Liver (tissue), 9 donors: Measurements from ENCODE around the gene DFFB. TPM values are rescaled to one million over a fixed set of nuclear protein-coding genes. Genes with fewer than 3 reads are reported as not detected.

Experiments used
- DNase-seq: peaks from one replicate; pipeline ENCODE4 v3.0.0-alpha.2; 2017; ENCODE audit warnings: low spot score
- H3K27ac ChIP-seq, 2 donors: one replicate each; pipeline ENCODE4 v1.7.0; 2013; ENCODE audit warnings: inconsistent platforms in 2 of 2, low read length in 2 of 2, control low read depth in 1 of 2, low read depth in 1 of 2, mild to moderate bottlenecking in 1 of 2
- H3K27me3 ChIP-seq, 4 donors: one replicate each; pipeline versions ENCODE4 v1.6.1 to v1.7.0; 2013; ENCODE audit warnings: low read length in 3 of 4, inconsistent platforms in 1 of 4, mild to moderate bottlenecking in 1 of 4, moderate library complexity in 1 of 4; ENCODE audit not compliant: control insufficient read depth in 4 of 4, insufficient read depth in 4 of 4
- H3K36me3 ChIP-seq, 4 donors: one replicate each; pipeline versions ENCODE4 v1.6.1 to v1.7.0; 2013; ENCODE audit warnings: low read length in 3 of 4, mild to moderate bottlenecking in 3 of 4, low read depth in 1 of 4, moderate library complexity in 1 of 4; ENCODE audit not compliant: control insufficient read depth in 4 of 4, insufficient read depth in 3 of 4
- H3K4me1 ChIP-seq, 4 donors: one replicate each; pipeline versions ENCODE4 v1.6.1 to v1.7.0; 2013; ENCODE audit warnings: low read length in 3 of 4, mild to moderate bottlenecking in 3 of 4, moderate library complexity in 1 of 4; ENCODE audit not compliant: control insufficient read depth in 4 of 4, insufficient read depth in 4 of 4
- H3K4me3 ChIP-seq, 3 donors: one replicate each; pipeline versions ENCODE4 v1.6.1 to v1.7.0; 2013; ENCODE audit warnings: low read length in 3 of 3, control low read depth in 1 of 3, low read depth in 1 of 3, mild to moderate bottlenecking in 1 of 3
- H3K9ac ChIP-seq, 2 donors: one replicate each; pipeline ENCODE4 v1.7.0; 2013; ENCODE audit warnings: low read length in 2 of 2, mild to moderate bottlenecking in 2 of 2, moderate library complexity in 2 of 2, control low read depth in 1 of 2, low read depth in 1 of 2
- H3K9me3 ChIP-seq, 4 donors: one replicate each; pipeline versions ENCODE4 v1.6.1 to v1.7.0; 2013; ENCODE audit warnings: low read length in 3 of 4; ENCODE audit not compliant: control insufficient read depth in 4 of 4
- EGR1 ChIP-seq, 2 donors: IDR thresholded peaks; 2 replicates each; pipeline ENCODE4 v1.6.1; 2016 to 2018; ENCODE audit warnings: antibody characterized with exemption in 2 of 2, low read depth in 2 of 2
- FOXA1 ChIP-seq: IDR thresholded peaks from 2 replicates; pipeline ENCODE4 v1.6.1; 2016; ENCODE audit warnings: antibody characterized with exemption
- FOXA2 ChIP-seq: IDR thresholded peaks from 2 replicates; pipeline ENCODE4 v1.6.1; 2016; ENCODE audit warnings: antibody characterized with exemption
- GABPA ChIP-seq, 2 donors: IDR thresholded peaks in 1 of 2; conservative IDR thresholded peaks in 1 of 2; 2 replicates each; pipeline ENCODE4 v1.6.1; 2016; ENCODE audit warnings: antibody characterized with exemption in 2 of 2, mild to moderate bottlenecking in 1 of 2, moderate library complexity in 1 of 2
- HNF4A ChIP-seq, 2 donors: conservative IDR thresholded peaks; 2 replicates each; pipeline ENCODE4 v1.6.1; 2016; ENCODE audit warnings: antibody characterized with exemption in 2 of 2, mild to moderate bottlenecking in 2 of 2
- HNF4G ChIP-seq: IDR thresholded peaks from 2 replicates; pipeline ENCODE4 v1.6.1; 2016; ENCODE audit warnings: antibody characterized with exemption
- JUND ChIP-seq, 2 donors: IDR thresholded peaks; 2 replicates each; pipeline ENCODE4 v1.6.1; 2016; ENCODE audit warnings: antibody characterized with exemption in 2 of 2
- NR2F2 ChIP-seq: IDR thresholded peaks from 2 replicates; pipeline ENCODE4 v1.6.1; 2016; ENCODE audit warnings: antibody characterized with exemption
- RAD21 ChIP-seq, 2 donors: IDR thresholded peaks; 2 replicates each; pipeline ENCODE4 v1.6.1; 2016; ENCODE audit warnings: antibody characterized with exemption in 2 of 2, mild to moderate bottlenecking in 2 of 2
- RXRA ChIP-seq, 2 donors: IDR thresholded peaks; 2 replicates each; pipeline ENCODE4 v1.6.1; 2017 to 2018; ENCODE audit warnings: antibody characterized with exemption in 2 of 2, mild to moderate bottlenecking in 1 of 2
- SP1 ChIP-seq: IDR thresholded peaks from 2 replicates; pipeline ENCODE4 v1.6.1; 2018; ENCODE audit warnings: antibody characterized with exemption, mild to moderate bottlenecking
- TAF1 ChIP-seq: conservative IDR thresholded peaks from 2 replicates; pipeline ENCODE4 v1.6.1; 2016; ENCODE audit warnings: antibody characterized with exemption, mild to moderate bottlenecking
- YY1 ChIP-seq: IDR thresholded peaks from 2 replicates; pipeline ENCODE4 v1.6.1; 2016; ENCODE audit warnings: antibody characterized with exemption, mild to moderate bottlenecking
- WGBS: extraction: QIAGEN DNeasy Blood & Tissue Kit; methylation state at CpG from one replicate; pipeline ENCODE4 v1.1.7; 2013; 5-methylcytosine and 5-hydroxymethylcytosine counted together
- polyA plus RNA-seq, 2 donors: library from polyadenylated mRNA; stranded (reverse) in 1 of 2; unstranded in 1 of 2; fragments of 200-250 nt in 1 of 2; fragments of >200 nt in 1 of 2; fragmentation: Nextera tagmentation in 1 of 2; extraction: Ambion mirVana in 1 of 2; gene quantifications; one replicate each; pipeline versions ENCODE4 v1.2.1 to v1.2.3, GENCODE V29; 2013 to 2015
- total RNA-seq, 2 donors: library from RNA; depleted of rRNA; stranded (reverse); fragments of >200 nt; gene quantifications; one replicate each; pipeline ENCODE4 v1.2.3, GENCODE V29; 2014
- TF ChIP-seq, protein P1 (sequence below): fragments of 150-350 bp; IDR thresholded peaks from 2 replicates; pipeline ENCODE4 v1.5.1; 2017; ENCODE audit warnings: improper control_type of control experiment, low read depth, low read length; ENCODE audit not compliant: missing input control
- TF ChIP-seq, protein P2 (sequence below): IDR thresholded peaks from 2 replicates; pipeline ENCODE4 v1.6.1; 2016; ENCODE audit warnings: antibody characterized with exemption
- TF ChIP-seq, protein P3 (sequence below): IDR thresholded peaks from 2 replicates; pipeline ENCODE4 v1.6.1; 2016; ENCODE audit warnings: antibody characterized with exemption
- TF ChIP-seq, protein P4 (sequence below): IDR thresholded peaks from 2 replicates; pipeline ENCODE4 v1.6.1; 2016; ENCODE audit warnings: antibody characterized with exemption
- TF ChIP-seq, protein P5 (sequence below): IDR thresholded peaks from 2 replicates; pipeline ENCODE4 v1.6.1; 2016; ENCODE audit warnings: antibody characterized with exemption, mild to moderate bottlenecking
- donor health status: healthy.
- donor health status: healthy.
- donor health status: healthy.
- donor health status: healthy.
- donor health status: healthy.

Gene DFFB
- total and polyA plus RNA-seq, 4 donors: 0.92 to 6.1 (median 2.9) TPM

DNA sequence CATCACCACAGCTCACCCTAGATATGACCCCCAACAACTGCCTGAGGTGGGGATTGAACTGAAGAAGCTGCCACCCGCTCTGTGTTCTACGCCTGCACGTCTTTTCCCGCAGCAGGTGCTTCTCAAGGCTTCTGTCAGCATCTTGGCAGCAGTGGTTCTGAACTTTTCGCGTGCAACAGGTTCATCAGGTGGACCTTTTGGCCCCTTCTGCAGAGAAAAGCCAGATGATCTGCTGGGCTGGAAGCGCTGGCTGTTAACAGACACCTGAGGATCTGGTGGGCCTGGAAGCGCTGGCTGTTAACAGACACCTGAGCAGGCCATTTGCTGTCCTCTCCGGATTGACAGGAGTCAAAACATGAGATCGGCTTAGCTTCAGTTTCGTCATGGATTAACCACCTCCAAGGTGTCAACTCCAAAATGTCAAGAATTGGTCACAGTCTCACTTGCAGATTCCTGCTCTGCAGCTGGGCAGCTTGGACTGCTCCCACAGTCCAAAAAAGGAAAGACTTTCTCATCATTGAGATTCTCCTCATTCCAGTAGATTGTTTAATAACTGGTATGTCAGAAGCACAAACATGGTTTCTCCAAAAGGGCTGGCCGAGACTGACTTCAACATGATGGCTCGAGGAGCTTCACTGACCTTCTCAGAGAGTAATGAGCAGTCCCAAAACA lies 38.1 kb downstream of the DFFB start:
- no peak overlapping the region for H3K27ac ChIP-seq
- H3K4me1 ChIP-seq: peaks cover 2 to 6% (median 6%) of the 10 kb centered on the region in 4 donors
- no peaks in the 10 kb centered on the region for H3K9me3 ChIP-seq
- H3K27me3 ChIP-seq: no peaks in the 10 kb centered on the region
- H3K9ac ChIP-seq: no peak overlapping the region
- H3K36me3 ChIP-seq: peaks cover 0 to 9% (median 6%) of the 10 kb centered on the region in 4 donors
- no peak overlapping the region for H3K4me3 ChIP-seq
- 97% methylated on average over 13 of the region's 13 CpGs for WGBS
- DNase-seq: no peak
- TF ChIP-seq TAF1 (no peak), RXRA (IDR thresholded peaks at IDR 0.05) (no peak), EGR1 (IDR thresholded peaks at IDR 0.05; ENCODE audit: low read depth in 2 of 2) (no peak), NR2F2 (no peak), HNF4A (conservative IDR thresholded peaks at IDR 0.05) (no peak), GABPA (IDR thresholded peaks at IDR 0.05 in 1 of 2, conservative IDR thresholded peaks at IDR 0.05 in 1 of 2) (no peak), FOXA1 (no peak)
- TF ChIP-seq, protein P1, sequence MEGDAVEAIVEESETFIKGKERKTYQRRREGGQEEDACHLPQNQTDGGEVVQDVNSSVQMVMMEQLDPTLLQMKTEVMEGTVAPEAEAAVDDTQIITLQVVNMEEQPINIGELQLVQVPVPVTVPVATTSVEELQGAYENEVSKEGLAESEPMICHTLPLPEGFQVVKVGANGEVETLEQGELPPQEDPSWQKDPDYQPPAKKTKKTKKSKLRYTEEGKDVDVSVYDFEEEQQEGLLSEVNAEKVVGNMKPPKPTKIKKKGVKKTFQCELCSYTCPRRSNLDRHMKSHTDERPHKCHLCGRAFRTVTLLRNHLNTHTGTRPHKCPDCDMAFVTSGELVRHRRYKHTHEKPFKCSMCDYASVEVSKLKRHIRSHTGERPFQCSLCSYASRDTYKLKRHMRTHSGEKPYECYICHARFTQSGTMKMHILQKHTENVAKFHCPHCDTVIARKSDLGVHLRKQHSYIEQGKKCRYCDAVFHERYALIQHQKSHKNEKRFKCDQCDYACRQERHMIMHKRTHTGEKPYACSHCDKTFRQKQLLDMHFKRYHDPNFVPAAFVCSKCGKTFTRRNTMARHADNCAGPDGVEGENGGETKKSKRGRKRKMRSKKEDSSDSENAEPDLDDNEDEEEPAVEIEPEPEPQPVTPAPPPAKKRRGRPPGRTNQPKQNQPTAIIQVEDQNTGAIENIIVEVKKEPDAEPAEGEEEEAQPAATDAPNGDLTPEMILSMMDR: no peak
- TF ChIP-seq, protein P2, sequence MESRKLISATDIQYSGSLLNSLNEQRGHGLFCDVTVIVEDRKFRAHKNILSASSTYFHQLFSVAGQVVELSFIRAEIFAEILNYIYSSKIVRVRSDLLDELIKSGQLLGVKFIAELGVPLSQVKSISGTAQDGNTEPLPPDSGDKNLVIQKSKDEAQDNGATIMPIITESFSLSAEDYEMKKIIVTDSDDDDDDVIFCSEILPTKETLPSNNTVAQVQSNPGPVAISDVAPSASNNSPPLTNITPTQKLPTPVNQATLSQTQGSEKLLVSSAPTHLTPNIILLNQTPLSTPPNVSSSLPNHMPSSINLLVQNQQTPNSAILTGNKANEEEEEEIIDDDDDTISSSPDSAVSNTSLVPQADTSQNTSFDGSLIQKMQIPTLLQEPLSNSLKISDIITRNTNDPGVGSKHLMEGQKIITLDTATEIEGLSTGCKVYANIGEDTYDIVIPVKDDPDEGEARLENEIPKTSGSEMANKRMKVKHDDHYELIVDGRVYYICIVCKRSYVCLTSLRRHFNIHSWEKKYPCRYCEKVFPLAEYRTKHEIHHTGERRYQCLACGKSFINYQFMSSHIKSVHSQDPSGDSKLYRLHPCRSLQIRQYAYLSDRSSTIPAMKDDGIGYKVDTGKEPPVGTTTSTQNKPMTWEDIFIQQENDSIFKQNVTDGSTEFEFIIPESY: no peak
- TF ChIP-seq, protein P3, sequence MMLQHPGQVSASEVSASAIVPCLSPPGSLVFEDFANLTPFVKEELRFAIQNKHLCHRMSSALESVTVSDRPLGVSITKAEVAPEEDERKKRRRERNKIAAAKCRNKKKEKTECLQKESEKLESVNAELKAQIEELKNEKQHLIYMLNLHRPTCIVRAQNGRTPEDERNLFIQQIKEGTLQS: no peak

DNA sequence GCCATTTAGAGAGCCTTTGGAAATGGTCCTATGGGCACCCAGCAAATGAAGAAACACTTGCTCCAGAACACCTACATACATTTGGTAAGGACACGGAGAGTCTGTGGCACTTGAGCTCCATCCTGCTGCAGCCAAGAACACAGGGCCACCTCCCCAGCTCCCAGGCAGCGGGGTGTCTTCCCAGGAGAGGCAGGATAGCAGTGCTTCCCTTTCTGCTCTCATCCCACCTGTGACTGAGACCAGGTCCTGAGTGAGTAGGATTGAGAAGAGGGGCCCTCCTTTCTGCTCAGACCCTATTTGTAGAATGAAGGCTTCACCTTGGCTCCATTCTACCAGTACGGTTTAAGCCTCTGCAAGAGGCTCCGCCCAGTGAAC lies 38.7 kb downstream of the DFFB start:
- no peak overlapping the region for H3K27ac ChIP-seq
- H3K9me3 ChIP-seq: no peaks in the 10 kb centered on the region
- TF ChIP-seq JUND (IDR thresholded peaks at IDR 0.05) (no peak), FOXA2 (no peak), SP1 (no peak), RXRA (IDR thresholded peaks at IDR 0.05) (no peak), EGR1 (IDR thresholded peaks at IDR 0.05; ENCODE audit: low read depth in 2 of 2) (no peak), GABPA (IDR thresholded peaks at IDR 0.05 in 1 of 2, conservative IDR thresholded peaks at IDR 0.05 in 1 of 2) (no peak), HNF4A (conservative IDR thresholded peaks at IDR 0.05) (no peak), YY1 (no peak), TAF1 (no peak), HNF4G (no peak), NR2F2 (no peak), RAD21 (IDR thresholded peaks at IDR 0.05) (no peak), FOXA1 (no peak)
- TF ChIP-seq, protein P4, sequence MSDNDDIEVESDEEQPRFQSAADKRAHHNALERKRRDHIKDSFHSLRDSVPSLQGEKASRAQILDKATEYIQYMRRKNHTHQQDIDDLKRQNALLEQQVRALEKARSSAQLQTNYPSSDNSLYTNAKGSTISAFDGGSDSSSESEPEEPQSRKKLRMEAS: no peak
- TF ChIP-seq, protein P3: no peak
- TF ChIP-seq, protein P2: no peak
- TF ChIP-seq, protein P5, sequence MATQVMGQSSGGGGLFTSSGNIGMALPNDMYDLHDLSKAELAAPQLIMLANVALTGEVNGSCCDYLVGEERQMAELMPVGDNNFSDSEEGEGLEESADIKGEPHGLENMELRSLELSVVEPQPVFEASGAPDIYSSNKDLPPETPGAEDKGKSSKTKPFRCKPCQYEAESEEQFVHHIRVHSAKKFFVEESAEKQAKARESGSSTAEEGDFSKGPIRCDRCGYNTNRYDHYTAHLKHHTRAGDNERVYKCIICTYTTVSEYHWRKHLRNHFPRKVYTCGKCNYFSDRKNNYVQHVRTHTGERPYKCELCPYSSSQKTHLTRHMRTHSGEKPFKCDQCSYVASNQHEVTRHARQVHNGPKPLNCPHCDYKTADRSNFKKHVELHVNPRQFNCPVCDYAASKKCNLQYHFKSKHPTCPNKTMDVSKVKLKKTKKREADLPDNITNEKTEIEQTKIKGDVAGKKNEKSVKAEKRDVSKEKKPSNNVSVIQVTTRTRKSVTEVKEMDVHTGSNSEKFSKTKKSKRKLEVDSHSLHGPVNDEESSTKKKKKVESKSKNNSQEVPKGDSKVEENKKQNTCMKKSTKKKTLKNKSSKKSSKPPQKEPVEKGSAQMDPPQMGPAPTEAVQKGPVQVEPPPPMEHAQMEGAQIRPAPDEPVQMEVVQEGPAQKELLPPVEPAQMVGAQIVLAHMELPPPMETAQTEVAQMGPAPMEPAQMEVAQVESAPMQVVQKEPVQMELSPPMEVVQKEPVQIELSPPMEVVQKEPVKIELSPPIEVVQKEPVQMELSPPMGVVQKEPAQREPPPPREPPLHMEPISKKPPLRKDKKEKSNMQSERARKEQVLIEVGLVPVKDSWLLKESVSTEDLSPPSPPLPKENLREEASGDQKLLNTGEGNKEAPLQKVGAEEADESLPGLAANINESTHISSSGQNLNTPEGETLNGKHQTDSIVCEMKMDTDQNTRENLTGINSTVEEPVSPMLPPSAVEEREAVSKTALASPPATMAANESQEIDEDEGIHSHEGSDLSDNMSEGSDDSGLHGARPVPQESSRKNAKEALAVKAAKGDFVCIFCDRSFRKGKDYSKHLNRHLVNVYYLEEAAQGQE: no peak
- TF ChIP-seq, protein P1: no peak
- H3K27me3 ChIP-seq: no peaks in the 10 kb centered on the region
- H3K9ac ChIP-seq: no peak overlapping the region
- peaks cover 2 to 6% (median 6%) of the 10 kb centered on the region in 4 donors for H3K4me1 ChIP-seq
- DNase-seq: no peak
- 100% methylated on average over 4 of the region's 4 CpGs for WGBS
- no peak overlapping the region for H3K4me3 ChIP-seq
- peaks cover 0 to 4% (median 3%) of the 10 kb centered on the region in 4 donors for H3K36me3 ChIP-seq
